HepG2 (cell line): ENCODE data around the gene LSMEM2. TPM values are rescaled to one million over a fixed set of nuclear protein-coding genes. Genes with fewer than 3 reads are reported as not detected.
A peak's percentile ranks its signal among the peaks of the same experiment; 100 is the strongest.

Source experiments
- ELF4 ChIP-seq: sonication (generic); formaldehyde crosslinking; IDR thresholded peaks from 2 replicates; pipeline ENCODE4 v1.5.0; 2020; ENCODE audit warnings: missing genetic modification reagents, mild to moderate bottlenecking, moderate library complexity, borderline replicate concordance
- ETV5 ChIP-seq: IDR thresholded peaks from 2 replicates; pipeline ENCODE4 v1.6.1; 2018; ENCODE audit warnings: missing biosample characterization, missing genetic modification reagents, inconsistent platforms, borderline replicate concordance
- HNRNPK ChIP-seq: fragments of 200-400 bp; formaldehyde crosslinking; IDR thresholded peaks from 2 replicates; pipeline ENCODE4 v1.6.1; 2018; ENCODE audit warnings: low read length, low read depth, moderate library complexity, mild to moderate bottlenecking; ENCODE audit not compliant: poor library complexity, severe bottlenecking
- LBX2 ChIP-seq: sonication (generic); formaldehyde crosslinking; IDR thresholded peaks from 2 replicates; pipeline ENCODE4 v1.5.0; 2020; ENCODE audit warnings: missing genetic modification reagents, mild to moderate bottlenecking, borderline replicate concordance
- MAFG ChIP-seq: sonication (generic); formaldehyde crosslinking; IDR thresholded peaks from 2 replicates; pipeline ENCODE4 v1.5.1; 2020; ENCODE audit warnings: mild to moderate bottlenecking, missing genetic modification reagents
- PHF8 ChIP-seq: sonication (generic); formaldehyde crosslinking; IDR thresholded peaks from 2 replicates; pipeline ENCODE4 v1.5.0; 2020; ENCODE audit warnings: missing genetic modification reagents
- RFX5 ChIP-seq: IDR thresholded peaks from 2 replicates; pipeline ENCODE4 v1.6.1; 2011; ENCODE audit warnings: low read depth, low read length, improper control_type of control experiment
- ZNF224 ChIP-seq: sonication (generic); formaldehyde crosslinking; IDR thresholded peaks from 2 replicates; pipeline ENCODE4 v1.5.0; 2020; ENCODE audit warnings: mild to moderate bottlenecking, missing genetic modification reagents
- ZNF816 ChIP-seq: sonication (generic); formaldehyde crosslinking; IDR thresholded peaks from 2 replicates; pipeline ENCODE4 v1.8.0; 2022; ENCODE audit warnings: missing genetic modification reagents, mild to moderate bottlenecking, borderline replicate concordance
- polyA plus RNA-seq, 8 experiments: library from polyadenylated mRNA; depleted of rRNA in 3 of 8; stranded (reverse) in 7 of 8; unstranded in 1 of 8; fragments of >200 nt; fragmentation: Illumina TruSeq in 4 of 8; extraction: Trizol in 4 of 8; gene quantifications; 2 replicates each; pipeline versions ENCODE4 v1.2.1 to v1.2.3, GENCODE V29; 2011 to 2016; ENCODE audit warnings: low read depth in 4 of 8, missing spikeins in 1 of 8, mixed read lengths in 1 of 8; ENCODE audit not compliant: insufficient read depth in 1 of 8
- total RNA-seq, 5 experiments: library from RNA; depleted of rRNA; stranded (reverse); fragments of >200 nt; fragmentation: Illumina TruSeq; extraction: Trizol; gene quantifications; 2 replicates each; pipeline ENCODE4 v1.2.3, GENCODE V29; 2016; ENCODE audit warnings: low read depth in 1 of 5
- TF ChIP-seq, protein P1 (sequence below): IDR thresholded peaks from 2 replicates; pipeline ENCODE4 v1.6.1; 2016; ENCODE audit warnings: missing compliant biosample characterization, missing genetic modification reagents, borderline replicate concordance
- TF ChIP-seq, protein P2 (sequence below): IDR thresholded peaks from 2 replicates; pipeline ENCODE4 v1.4.0; 2020; ENCODE audit warnings: mild to moderate bottlenecking, missing genetic modification reagents
- TF ChIP-seq, protein P3 (sequence below): sonication (generic); formaldehyde crosslinking; IDR thresholded peaks from 2 replicates; pipeline ENCODE4 v1.9.0; 2021; ENCODE audit warnings: mild to moderate bottlenecking, missing genetic modification reagents

The LSMEM2 gene
- total and polyA plus RNA-seq, 2 of the 13 experiments (the other 11 are each of a cell fraction or from before 2014, with no cell fraction given): 0.07 to 0.41 TPM

- TF ChIP-seq LBX2 (CRISPR knock-in tag): no peak
- TF ChIP-seq ZNF224 (CRISPR knock-in tag): peak; percentile 29; the same call in 1 of the 2 replicates
- TF ChIP-seq RFX5: no peak
- TF ChIP-seq, protein P1, sequence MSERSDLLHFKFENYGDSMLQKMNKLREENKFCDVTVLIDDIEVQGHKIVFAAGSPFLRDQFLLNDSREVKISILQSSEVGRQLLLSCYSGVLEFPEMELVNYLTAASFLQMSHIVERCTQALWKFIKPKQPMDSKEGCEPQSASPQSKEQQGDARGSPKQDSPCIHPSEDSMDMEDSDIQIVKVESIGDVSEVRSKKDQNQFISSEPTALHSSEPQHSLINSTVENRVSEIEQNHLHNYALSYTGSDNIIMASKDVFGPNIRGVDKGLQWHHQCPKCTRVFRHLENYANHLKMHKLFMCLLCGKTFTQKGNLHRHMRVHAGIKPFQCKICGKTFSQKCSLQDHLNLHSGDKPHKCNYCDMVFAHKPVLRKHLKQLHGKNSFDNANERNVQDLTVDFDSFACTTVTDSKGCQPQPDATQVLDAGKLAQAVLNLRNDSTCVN (CRISPR knock-in tag): peak; percentile 53; the same call in 1 of the 2 replicates
- TF ChIP-seq, protein P2, sequence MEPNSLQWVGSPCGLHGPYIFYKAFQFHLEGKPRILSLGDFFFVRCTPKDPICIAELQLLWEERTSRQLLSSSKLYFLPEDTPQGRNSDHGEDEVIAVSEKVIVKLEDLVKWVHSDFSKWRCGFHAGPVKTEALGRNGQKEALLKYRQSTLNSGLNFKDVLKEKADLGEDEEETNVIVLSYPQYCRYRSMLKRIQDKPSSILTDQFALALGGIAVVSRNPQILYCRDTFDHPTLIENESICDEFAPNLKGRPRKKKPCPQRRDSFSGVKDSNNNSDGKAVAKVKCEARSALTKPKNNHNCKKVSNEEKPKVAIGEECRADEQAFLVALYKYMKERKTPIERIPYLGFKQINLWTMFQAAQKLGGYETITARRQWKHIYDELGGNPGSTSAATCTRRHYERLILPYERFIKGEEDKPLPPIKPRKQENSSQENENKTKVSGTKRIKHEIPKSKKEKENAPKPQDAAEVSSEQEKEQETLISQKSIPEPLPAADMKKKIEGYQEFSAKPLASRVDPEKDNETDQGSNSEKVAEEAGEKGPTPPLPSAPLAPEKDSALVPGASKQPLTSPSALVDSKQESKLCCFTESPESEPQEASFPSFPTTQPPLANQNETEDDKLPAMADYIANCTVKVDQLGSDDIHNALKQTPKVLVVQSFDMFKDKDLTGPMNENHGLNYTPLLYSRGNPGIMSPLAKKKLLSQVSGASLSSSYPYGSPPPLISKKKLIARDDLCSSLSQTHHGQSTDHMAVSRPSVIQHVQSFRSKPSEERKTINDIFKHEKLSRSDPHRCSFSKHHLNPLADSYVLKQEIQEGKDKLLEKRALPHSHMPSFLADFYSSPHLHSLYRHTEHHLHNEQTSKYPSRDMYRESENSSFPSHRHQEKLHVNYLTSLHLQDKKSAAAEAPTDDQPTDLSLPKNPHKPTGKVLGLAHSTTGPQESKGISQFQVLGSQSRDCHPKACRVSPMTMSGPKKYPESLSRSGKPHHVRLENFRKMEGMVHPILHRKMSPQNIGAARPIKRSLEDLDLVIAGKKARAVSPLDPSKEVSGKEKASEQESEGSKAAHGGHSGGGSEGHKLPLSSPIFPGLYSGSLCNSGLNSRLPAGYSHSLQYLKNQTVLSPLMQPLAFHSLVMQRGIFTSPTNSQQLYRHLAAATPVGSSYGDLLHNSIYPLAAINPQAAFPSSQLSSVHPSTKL (CRISPR knock-in tag): no peak
- peak; percentile 48 for TF ChIP-seq HNRNPK
- no peak for TF ChIP-seq ELF4 (CRISPR knock-in tag)
- peak; percentile 64 for TF ChIP-seq PHF8 (CRISPR knock-in tag)
- no peak for TF ChIP-seq ETV5 (CRISPR knock-in tag)
- no peak for TF ChIP-seq MAFG
- TF ChIP-seq, protein P3, sequence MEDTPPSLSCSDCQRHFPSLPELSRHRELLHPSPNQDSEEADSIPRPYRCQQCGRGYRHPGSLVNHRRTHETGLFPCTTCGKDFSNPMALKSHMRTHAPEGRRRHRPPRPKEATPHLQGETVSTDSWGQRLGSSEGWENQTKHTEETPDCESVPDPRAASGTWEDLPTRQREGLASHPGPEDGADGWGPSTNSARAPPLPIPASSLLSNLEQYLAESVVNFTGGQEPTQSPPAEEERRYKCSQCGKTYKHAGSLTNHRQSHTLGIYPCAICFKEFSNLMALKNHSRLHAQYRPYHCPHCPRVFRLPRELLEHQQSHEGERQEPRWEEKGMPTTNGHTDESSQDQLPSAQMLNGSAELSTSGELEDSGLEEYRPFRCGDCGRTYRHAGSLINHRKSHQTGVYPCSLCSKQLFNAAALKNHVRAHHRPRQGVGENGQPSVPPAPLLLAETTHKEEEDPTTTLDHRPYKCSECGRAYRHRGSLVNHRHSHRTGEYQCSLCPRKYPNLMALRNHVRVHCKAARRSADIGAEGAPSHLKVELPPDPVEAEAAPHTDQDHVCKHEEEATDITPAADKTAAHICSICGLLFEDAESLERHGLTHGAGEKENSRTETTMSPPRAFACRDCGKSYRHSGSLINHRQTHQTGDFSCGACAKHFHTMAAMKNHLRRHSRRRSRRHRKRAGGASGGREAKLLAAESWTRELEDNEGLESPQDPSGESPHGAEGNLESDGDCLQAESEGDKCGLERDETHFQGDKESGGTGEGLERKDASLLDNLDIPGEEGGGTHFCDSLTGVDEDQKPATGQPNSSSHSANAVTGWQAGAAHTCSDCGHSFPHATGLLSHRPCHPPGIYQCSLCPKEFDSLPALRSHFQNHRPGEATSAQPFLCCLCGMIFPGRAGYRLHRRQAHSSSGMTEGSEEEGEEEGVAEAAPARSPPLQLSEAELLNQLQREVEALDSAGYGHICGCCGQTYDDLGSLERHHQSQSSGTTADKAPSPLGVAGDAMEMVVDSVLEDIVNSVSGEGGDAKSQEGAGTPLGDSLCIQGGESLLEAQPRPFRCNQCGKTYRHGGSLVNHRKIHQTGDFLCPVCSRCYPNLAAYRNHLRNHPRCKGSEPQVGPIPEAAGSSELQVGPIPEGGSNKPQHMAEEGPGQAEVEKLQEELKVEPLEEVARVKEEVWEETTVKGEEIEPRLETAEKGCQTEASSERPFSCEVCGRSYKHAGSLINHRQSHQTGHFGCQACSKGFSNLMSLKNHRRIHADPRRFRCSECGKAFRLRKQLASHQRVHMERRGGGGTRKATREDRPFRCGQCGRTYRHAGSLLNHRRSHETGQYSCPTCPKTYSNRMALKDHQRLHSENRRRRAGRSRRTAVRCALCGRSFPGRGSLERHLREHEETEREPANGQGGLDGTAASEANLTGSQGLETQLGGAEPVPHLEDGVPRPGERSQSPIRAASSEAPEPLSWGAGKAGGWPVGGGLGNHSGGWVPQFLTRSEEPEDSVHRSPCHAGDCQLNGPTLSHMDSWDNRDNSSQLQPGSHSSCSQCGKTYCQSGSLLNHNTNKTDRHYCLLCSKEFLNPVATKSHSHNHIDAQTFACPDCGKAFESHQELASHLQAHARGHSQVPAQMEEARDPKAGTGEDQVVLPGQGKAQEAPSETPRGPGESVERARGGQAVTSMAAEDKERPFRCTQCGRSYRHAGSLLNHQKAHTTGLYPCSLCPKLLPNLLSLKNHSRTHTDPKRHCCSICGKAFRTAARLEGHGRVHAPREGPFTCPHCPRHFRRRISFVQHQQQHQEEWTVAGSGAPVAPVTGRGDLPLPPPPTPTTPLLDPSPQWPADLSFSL (CRISPR knock-in tag): no peak
- TF ChIP-seq ZNF816 (CRISPR knock-in tag): peak; percentile 4; the same call in 1 of the 2 replicates
Measured at GRCh38 chr3:50292159-50293078, 13.5 kb downstream of the LSMEM2 start, which contains the start of gene IFRD2 (continued).
